IMR-90 (cell line): ENCODE measurements around the gene RNF112.

ENCODE experiments used
- BHLHE40 ChIP-seq: fragments of 150-350 bp; IDR thresholded peaks from 2 replicates; pipeline ENCODE4 v1.6.1; 2016; ENCODE audit warnings: mild to moderate bottlenecking, low read depth, low read length
- CEBPB ChIP-seq: IDR thresholded peaks from 2 replicates; pipeline ENCODE4 v1.6.1; 2012; ENCODE audit warnings: low read depth, low read length, improper control_type of control experiment
- CHD1 ChIP-seq: IDR thresholded peaks from 2 replicates; pipeline ENCODE4 v1.6.1; 2012; ENCODE audit warnings: low read depth, low read length, improper control_type of control experiment
- CTCF ChIP-seq: conservative IDR thresholded peaks from 2 replicates; pipeline ENCODE4 v1.5.1; 2012; ENCODE audit warnings: mild to moderate bottlenecking, low read depth, low read length, improper control_type of control experiment
- ELK1 ChIP-seq: fragments of 150-350 bp; IDR thresholded peaks from 2 replicates; pipeline ENCODE4 v1.6.1; 2016; ENCODE audit warnings: low read depth, mild to moderate bottlenecking, low read length, moderate library complexity, borderline replicate concordance
- FOS ChIP-seq: fragments of 150-350 bp; IDR thresholded peaks from 2 replicates; pipeline ENCODE4 v1.6.1; 2016; ENCODE audit warnings: low read depth, low read length
- MAFK ChIP-seq: IDR thresholded peaks from 2 replicates; pipeline ENCODE4 v1.6.1; 2012; ENCODE audit warnings: low read depth, low read length, improper control_type of control experiment
- MAZ ChIP-seq: IDR thresholded peaks from 2 replicates; pipeline ENCODE4 v1.6.1; 2012; ENCODE audit warnings: low read depth, mild to moderate bottlenecking, low read length, improper control_type of control experiment, moderate library complexity, borderline replicate concordance
- MXI1 ChIP-seq: IDR thresholded peaks from 2 replicates; pipeline ENCODE4 v1.6.1; 2012; ENCODE audit warnings: low read depth, mild to moderate bottlenecking, low read length, moderate library complexity, borderline replicate concordance
- POLR2A ChIP-seq: IDR thresholded peaks from 2 replicates; pipeline ENCODE4 v1.6.1; 2012; ENCODE audit warnings: mild to moderate bottlenecking, low read depth, low read length
- RAD21 ChIP-seq: IDR thresholded peaks from 2 replicates; pipeline ENCODE4 v1.6.1; 2012; ENCODE audit warnings: low read length, improper control_type of control experiment
- RCOR1 ChIP-seq: IDR thresholded peaks from 2 replicates; pipeline ENCODE4 v1.6.1; 2012; ENCODE audit warnings: mild to moderate bottlenecking, low read length, improper control_type of control experiment; ENCODE audit not compliant: insufficient replicate concordance
- SMC3 ChIP-seq: fragments of 150-350 bp; IDR thresholded peaks from 2 replicates; pipeline ENCODE4 v1.6.1; 2016; ENCODE audit warnings: low read depth, mild to moderate bottlenecking, antibody characterized with exemption, low read length, moderate library complexity
- USF2 ChIP-seq: fragments of 150-350 bp; IDR thresholded peaks from 2 replicates; pipeline ENCODE4 v1.6.1; 2017; ENCODE audit warnings: mild to moderate bottlenecking, antibody characterized with exemption, low read length, low read depth

GRCh38 chr17:19390951-19391350 is 20.1 kb upstream of the RNF112 start:
- TF ChIP-seq CTCF, result no peak
- TF ChIP-seq POLR2A, result no peak
- no peak for TF ChIP-seq SMC3
- no peak for TF ChIP-seq MAFK
- no peak for TF ChIP-seq RCOR1
- no peak for TF ChIP-seq ELK1
- no peak for TF ChIP-seq MXI1
- TF ChIP-seq RAD21, result no peak
- TF ChIP-seq CEBPB, result no peak
- no peak for TF ChIP-seq CHD1
- no peak for TF ChIP-seq USF2
- no peak for TF ChIP-seq FOS
- no peak for TF ChIP-seq MAZ
- no peak for TF ChIP-seq BHLHE40
